OCI-LY7 (cell line): ENCODE measurements around the gene PPT1. TPM values are rescaled to one million over a fixed set of nuclear protein-coding genes. Genes with fewer than 3 reads are reported as not detected.

Experiments used
- BruUV-seq: library from RNA; stranded (reverse); fragments of 400-500 nt; replicated peaks from 2 replicates; lab custom pipeline; 2021; lab: Mats Ljungman, UMichigan
- CTCF ChIA-PET: fragments of 300-600 bp; sonication (Branson Sonifier 250); formaldehyde crosslinking; loops from one replicate; lab custom pipeline; 2022; ENCODE audit warnings: antibody characterized with exemption; ENCODE audit not compliant: unreplicated experiment; lab: Charles Lee
- POLR2A ChIA-PET: fragments of 300-600 bp; sonication (Branson Sonifier 250); formaldehyde crosslinking; loops from one replicate; lab custom pipeline; 2022; ENCODE audit warnings: antibody characterized with exemption; lab: Charles Lee
- DNase-seq: peaks from one replicate; pipeline ENCODE4 v3.0.0-alpha.2; 2015; ENCODE audit warnings: low spot score
- H2AFZ ChIP-seq: fragments of 200-600 bp; sonication (generic), shearing (Covaris generic); 2 replicates; pipeline ENCODE4 v1.6.1; 2014; ENCODE audit warnings: mild to moderate bottlenecking, antibody characterized with exemption, low read length, moderate library complexity
- H3K27ac ChIP-seq: fragments of 200-600 bp; sonication (generic); 2 replicates; pipeline ENCODE4 v1.5.1; 2014; ENCODE audit warnings: mixed run types, low read depth, mild to moderate bottlenecking, moderate library complexity, low read length, inconsistent platforms; ENCODE audit not compliant: poor library complexity, severe bottlenecking
- H3K36me3 ChIP-seq: fragments of 200-600 bp; sonication (generic); 2 replicates; pipeline ENCODE4 v1.6.1; 2014; ENCODE audit warnings: mild to moderate bottlenecking, antibody characterized with exemption, low read length, moderate library complexity, mixed read lengths; ENCODE audit not compliant: insufficient read depth
- H3K4me1 ChIP-seq: fragments of 200-600 bp; sonication (generic); 2 replicates; pipeline ENCODE4 v1.5.1; 2014; ENCODE audit warnings: mild to moderate bottlenecking, low read length; ENCODE audit not compliant: insufficient read depth, poor library complexity, severe bottlenecking
- H3K4me2 ChIP-seq: fragments of 200-600 bp; sonication (generic); 2 replicates; pipeline ENCODE4 v1.6.1; 2014; ENCODE audit warnings: mild to moderate bottlenecking, low read length
- H3K4me3 ChIP-seq: fragments of 200-600 bp; sonication (generic); 2 replicates; pipeline ENCODE4 v1.5.1; 2014; ENCODE audit warnings: mild to moderate bottlenecking, low read depth, low read length; ENCODE audit not compliant: poor library complexity, severe bottlenecking
- H3K79me2 ChIP-seq: fragments of 200-600 bp; sonication (generic); 2 replicates; pipeline ENCODE4 v1.6.1; 2016; ENCODE audit warnings: low read depth, mild to moderate bottlenecking, low read length, moderate library complexity, mixed read lengths; ENCODE audit not compliant: insufficient read depth
- H3K9me2 ChIP-seq: fragments of 200-600 bp; sonication (generic); 2 replicates; pipeline ENCODE4 v1.6.1; 2016; ENCODE audit warnings: mild to moderate bottlenecking, low read length, mixed read lengths; ENCODE audit not compliant: insufficient read depth
- H3K9me3 ChIP-seq: fragments of 200-600 bp; sonication (generic); 2 replicates; pipeline ENCODE4 v1.6.1; 2014; ENCODE audit warnings: mild to moderate bottlenecking, mixed run types, low read length, mixed read lengths
- H4K20me1 ChIP-seq: fragments of 200-600 bp; sonication (generic); 2 replicates; pipeline ENCODE4 v1.6.1; 2014; ENCODE audit warnings: mild to moderate bottlenecking, antibody characterized with exemption, low read length, moderate library complexity, mixed read lengths; ENCODE audit not compliant: insufficient read depth
- CTCF ChIP-seq: fragments of 200-600 bp; sonication (generic); conservative IDR thresholded peaks from 2 replicates; pipeline ENCODE4 v1.5.1; 2014; ENCODE audit warnings: mild to moderate bottlenecking, antibody characterized with exemption, low read length, moderate library complexity, mixed read lengths
- EZH2phosphoT487 ChIP-seq: fragments of 200-600 bp; sonication (generic); IDR thresholded peaks from 2 replicates; pipeline ENCODE4 v1.6.1; 2018; ENCODE audit warnings: low read depth, borderline replicate concordance, mild to moderate bottlenecking, mixed run types, antibody characterized with exemption, low read length, moderate library complexity, mixed read lengths
- intact Hi-C: fragments of 100-400 bp; cut with micrococcal nuclease; formaldehyde crosslinking; loops from one replicate; pipeline ENCODE4 v1.10.0; 2022; ENCODE audit not compliant: unreplicated experiment
- total RNA-seq, 2 experiments: library from RNA; depleted of rRNA in 1 of 2; stranded (reverse); fragments of >200 nt in 1 of 2; shearing (Covaris generic) in 1 of 2; gene quantifications; 2 replicates each; pipeline ENCODE4 v1.2.3, GENCODE V29; 2014 to 2022

Gene PPT1
- total RNA-seq, 2 experiments from 2014 or later, result 55.9 to 66.5 TPM

DNA sequence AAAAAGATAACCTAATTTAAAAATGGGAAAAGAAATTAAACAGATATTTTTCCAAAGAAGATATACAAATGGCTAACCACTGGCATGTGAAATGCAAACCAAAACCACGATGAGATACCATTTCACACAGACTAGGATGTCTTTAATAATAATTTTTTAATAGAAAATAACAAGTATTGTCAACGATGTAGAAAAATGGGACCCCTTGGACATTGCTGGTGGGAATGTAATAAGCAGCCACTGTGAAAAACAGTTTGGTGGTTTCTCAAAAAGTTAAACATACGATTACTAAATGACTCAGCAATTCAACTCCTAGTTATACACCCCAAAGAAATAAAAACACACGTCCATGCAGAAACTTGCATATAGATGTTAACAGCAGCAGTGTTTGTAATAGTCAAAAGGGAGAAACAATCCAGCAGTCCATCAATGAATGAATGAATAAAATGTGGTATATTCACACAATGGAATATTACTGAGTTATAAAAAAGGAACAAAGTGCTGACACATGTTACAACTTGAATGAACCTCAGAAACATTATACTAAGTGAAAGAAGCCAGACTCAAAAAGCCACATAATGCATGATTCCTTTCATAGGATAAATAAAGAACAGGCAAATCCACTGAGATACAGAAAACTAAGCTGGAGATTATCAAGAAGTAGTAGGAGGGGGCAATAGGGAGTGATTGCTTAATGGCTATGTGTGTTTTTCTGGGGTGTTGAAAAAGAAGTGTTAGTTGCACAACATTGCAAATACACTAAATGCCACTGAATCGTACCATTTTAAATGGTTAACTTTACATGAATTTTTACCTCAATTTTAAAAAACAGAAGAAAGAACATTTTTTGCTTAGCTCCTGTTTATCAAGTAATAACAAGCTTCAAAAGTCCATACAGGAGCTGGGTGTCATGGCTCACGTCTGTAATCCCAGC, 4.1 kb downstream of the PPT1 start:
- no peak for DNase-seq
- Histone ChIP-seq H3K27ac (no peak overlapping the region), H3K4me2 (no peak overlapping the region), H4K20me1 (no peaks in the 10 kb centered on the region), H3K36me3 (peaks cover 66% of the 10 kb centered on the region), H2AFZ (no peak overlapping the region), H3K9me2 (no peaks in the 10 kb centered on the region), H3K4me3 (no peak overlapping the region), H3K79me2 (peaks cover 25% of the 10 kb centered on the region), H3K9me3 (no peaks in the 10 kb centered on the region), H3K4me1 (peaks cover 29% of the 10 kb centered on the region)
- CTCF ChIA-PET, result no interaction called here
- POLR2A ChIA-PET, result interaction anchor here (0.7 to 1.4 kb wide), 3 partner anchors 54 to 328 kb away, joined by 3 to 4 read pairs (median 4); no protein-coding TSS in a partner anchor
- TF ChIP-seq EZH2phosphoT487 (no peak), CTCF (no peak)
- intact Hi-C loops, result no loop called here
- BruUV-seq, result no TSS peak

DNA sequence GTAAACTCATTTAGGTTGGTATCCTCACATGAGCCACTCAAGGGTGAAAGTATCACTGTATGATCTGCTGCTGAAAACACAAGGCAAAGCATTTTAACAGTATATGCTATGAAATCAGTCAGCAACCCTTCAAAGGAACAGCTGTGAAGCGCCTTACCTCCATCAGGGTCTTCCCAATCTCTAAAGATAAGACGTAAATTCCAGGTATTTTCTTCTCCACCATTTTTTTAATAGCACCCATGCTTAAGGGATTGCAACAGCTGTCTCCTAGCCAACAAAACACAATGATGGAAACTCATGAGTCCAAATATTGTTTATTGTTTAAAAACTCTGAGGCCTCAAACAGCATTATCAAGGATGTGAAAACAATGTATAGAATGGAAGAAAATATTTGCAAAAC, 4.8 kb downstream of the PPT1 start:
- no peak overlapping the region for H3K4me2 ChIP-seq
- ChIA-PET CTCF (interaction anchor here (0.6 kb wide), 1 partner anchor 21 kb away, joined by 3 read pairs; no protein-coding TSS in a partner anchor), POLR2A (interaction anchor here (0.9 kb wide), 1 partner anchor 16 kb away, joined by 3 read pairs; no protein-coding TSS in a partner anchor)
- peaks cover 25% of the 10 kb centered on the region for H3K79me2 ChIP-seq
- TF ChIP-seq EZH2phosphoT487 (no peak), CTCF (no peak)
- no peaks in the 10 kb centered on the region for H3K9me2 ChIP-seq
- no peak overlapping the region for H2AFZ ChIP-seq
- intact Hi-C loops, result no loop called here
- H3K9me3 ChIP-seq, result no peaks in the 10 kb centered on the region
- no TSS peak for BruUV-seq
- no peak overlapping the region for H3K27ac ChIP-seq
- H3K4me1 ChIP-seq, result peaks cover 22% of the 10 kb centered on the region
- H3K36me3 ChIP-seq, result peaks cover 73% of the 10 kb centered on the region
- H4K20me1 ChIP-seq, result no peaks in the 10 kb centered on the region
- H3K4me3 ChIP-seq, result no peak overlapping the region
- no peak for DNase-seq
